Adrenal gland (tissue), 12 donors: ENCODE results near the gene GPC6. TPM values are rescaled to one million over a fixed set of nuclear protein-coding genes. Genes with fewer than 3 reads are reported as not detected.

Experiments used
- DNase-seq, 7 donors: peaks; one replicate each; pipeline ENCODE4 v3.0.0-alpha.2; 2019 to 2020
- H3K27ac ChIP-seq, 5 donors: fragments of 200-600 bp; sonication (generic) in 4 of 5; 1 replicate in 3 of 5; 2 replicates in 2 of 5; pipeline versions ENCODE4 v1.5.1 to v1.8.0; 2016 to 2020; ENCODE audit warnings: mild to moderate bottlenecking in 1 of 5
- H3K27me3 ChIP-seq: fragments of 200-600 bp; 2 replicates; pipeline ENCODE4 v1.8.0; 2021
- H3K36me3 ChIP-seq, 2 donors: fragments of 200-600 bp; replicated peaks in 1 of 2; 1 replicate in 1 of 2; 2 replicates in 1 of 2; pipeline versions ENCODE4 v1.5.1 to v1.8.0; 2018 to 2022
- H3K4me1 ChIP-seq, 2 donors: fragments of 200-600 bp; replicated peaks in 1 of 2; 1 replicate in 1 of 2; 2 replicates in 1 of 2; pipeline versions ENCODE4 v1.5.1 to v1.8.0; 2018 to 2021
- H3K4me3 ChIP-seq, 4 donors: fragments of 200-600 bp; sonication (generic) in 3 of 4; one replicate each; pipeline ENCODE4 v1.5.1; 2016 to 2018
- H3K9me3 ChIP-seq, 3 donors: fragments of 200-600 bp; sonication (generic) in 1 of 3; replicated peaks in 1 of 3; 1 replicate in 2 of 3; 2 replicates in 1 of 3; pipeline versions ENCODE4 v1.5.1 to v1.8.0; 2016 to 2021
- CTCF ChIP-seq, 6 experiments: fragments of 450-650 bp in 4 of 6; fragments of 200-600 bp in 2 of 6; sonication (generic) in 1 of 6; IDR thresholded peaks; 1 replicate in 5 of 6; 2 replicates in 1 of 6; pipeline versions ENCODE4 v1.5.1 to v1.8.0; 2016 to 2021; ENCODE audit warnings: antibody characterized with exemption in 6 of 6, mild to moderate bottlenecking in 2 of 6, moderate library complexity in 1 of 6
- POLR2A ChIP-seq, 2 donors: fragments of 450-650 bp; IDR thresholded peaks; one replicate each; pipeline ENCODE4 v1.6.1; 2017; ENCODE audit warnings: antibody characterized with exemption in 2 of 2, mild to moderate bottlenecking in 2 of 2, moderate library complexity in 1 of 2
- WGBS, 4 donors: extraction: QIAGEN DNeasy Blood & Tissue Kit in 2 of 4; methylation state at CpG; one replicate each; pipeline versions ENCODE4 v1.1.5 to v1.1.7; 2013 to 2017; 5-methylcytosine and 5-hydroxymethylcytosine counted together
- intact Hi-C, 2 donors: fragments of 100-400 bp; cut with DNase I; formaldehyde crosslinking; loops; one replicate each; pipeline versions ENCODE4 v1.14.1 to v1.15.0; 2022 to 2023
- polyA plus RNA-seq, 3 donors: library from polyadenylated mRNA; stranded (reverse); fragments of 200-250 nt in 2 of 3; fragments of 350-450 nt in 1 of 3; fragmentation: Illumina TruSeq in 1 of 3; extraction: RNeasy Lipid Tissue Mini Kit (QIAGEN cat#74804) in 1 of 3; gene quantifications; one replicate each; pipeline ENCODE4 v1.2.3, GENCODE V29; 2013 to 2014
- total RNA-seq, 9 donors: library from RNA; depleted of rRNA in 4 of 9; stranded (reverse); fragments of >200 nt in 4 of 9; fragments of 120-200 nt in 1 of 9; fragmentation: NEBNext Ultra II Directional in 1 of 9; extraction: Animal tissue kit (Norgen Biotek cat#: 25700) in 1 of 9; gene quantifications; one replicate each; pipeline versions ENCODE4 v1.1.0 to v1.2.4, GENCODE V29; 2013 to 2023
- donor health status: healthy with polysubstance abuse.
- donor health status: Bipolar disorder and iron deficiency.
- donor health status: DM: yes; HTN: yes; CAD: no.
- donor health status: DM: no; HTN: no; CAD: no.
- donor health status: DM: no; HTN: no; CAD: no.
- donor health status: DM: yes; HTN: yes; CAD: no.

GPC6 gene
- total and polyA plus RNA-seq, 12 donors: 0.37 to 62.3 (median 2.5) TPM

GRCh38 chr13:93621051-93621450 is 394.4 kb downstream of the GPC6 start:
- 78 to 86% (median 81%) methylated on average over 2 of the region's 2 CpGs for WGBS, 4 donors
- no peaks in the 10 kb centered on the region for H3K9me3 ChIP-seq
- no peaks in the 10 kb centered on the region for H3K27me3 ChIP-seq
- H3K36me3 ChIP-seq: no peaks in the 10 kb centered on the region
- no peak overlapping the region for H3K4me3 ChIP-seq
- no peak for TF ChIP-seq POLR2A (IDR thresholded peaks at IDR 0.05)
- TF ChIP-seq CTCF (IDR thresholded peaks at IDR 0.05): no peak
- intact Hi-C loops: no loop called here
- no peak overlapping the region for H3K27ac ChIP-seq
- no peak for DNase-seq
- no peaks in the 10 kb centered on the region for H3K4me1 ChIP-seq

- intact Hi-C loops: no loop called here
- Histone ChIP-seq H3K4me3 (no peak overlapping the region), H3K4me1 (no peaks in the 10 kb centered on the region), H3K9me3 (no peaks in the 10 kb centered on the region), H3K27me3 (no peaks in the 10 kb centered on the region), H3K36me3 (no peaks in the 10 kb centered on the region), H3K27ac (no peak overlapping the region)
- TF ChIP-seq POLR2A (IDR thresholded peaks at IDR 0.05): no peak
- no peak for TF ChIP-seq CTCF (IDR thresholded peaks at IDR 0.05)
- DNase-seq: no peak
Observed at GRCh38 chr13:93621966-93622365, 395.4 kb downstream of the GPC6 start.

- no peak for TF ChIP-seq CTCF (IDR thresholded peaks at IDR 0.05)
- TF ChIP-seq POLR2A (IDR thresholded peaks at IDR 0.05): no peak
- H3K36me3 ChIP-seq: no peaks in the 10 kb centered on the region
- WGBS, 4 donors: 54 to 65% (median 60%) methylated on average over 2 of the region's 2 CpGs
- no peak for DNase-seq
- H3K4me3 ChIP-seq: no peak overlapping the region
- H3K4me1 ChIP-seq: no peaks in the 10 kb centered on the region
- no peaks in the 10 kb centered on the region for H3K9me3 ChIP-seq
- no peak overlapping the region for H3K27ac ChIP-seq
- H3K27me3 ChIP-seq: no peaks in the 10 kb centered on the region
- intact Hi-C loops: no loop called here
Observed at GRCh38 chr13:93624311-93624777, 397.7 kb downstream of the GPC6 start.

GRCh38 chr13:93625536-93625935 is 398.9 kb downstream of the GPC6 start:
- TF ChIP-seq CTCF (IDR thresholded peaks at IDR 0.05): no peak
- no peak for TF ChIP-seq POLR2A (IDR thresholded peaks at IDR 0.05)
- DNase-seq: no peak
- Histone ChIP-seq H3K27ac (no peak overlapping the region), H3K9me3 (no peaks in the 10 kb centered on the region), H3K27me3 (no peaks in the 10 kb centered on the region), H3K4me3 (no peak overlapping the region), H3K4me1 (no peaks in the 10 kb centered on the region), H3K36me3 (no peaks in the 10 kb centered on the region)
- 92 to 100% (median 98%) methylated on average over 1 of the region's 1 CpG for WGBS, 4 donors
- intact Hi-C loops: no loop called here
